SHP77 treated with DMSO at 0.1 percent for 48 hours (cell line): ENCODE results near the gene PPP6R1.

ENCODE experiments used
- DNase-seq: peaks from one replicate; lab custom pipeline; 2025; lab: John Stamatoyannopoulos, UW

Gene PPP6R1

GRCh38 chr19:55258828-55259539 lies at the start of gene PPP6R1:
Gene PPP6R1, minus strand, starts transcription at chr19:55259017. Its CDS starts 11,914 bp downstream, at chr19:55247103.
- peak; percentile 96 for DNase-seq

- DNase-seq, result no peak
Observed at GRCh38 chr19:55308281-55308680, 49.5 kb upstream of the PPP6R1 start.

- DNase-seq, result no peak
Observed at GRCh38 chr19:55306712-55307111, 47.9 kb upstream of the PPP6R1 start.

GRCh38 chr19:55305983-55306562 lies 47.3 kb upstream of the PPP6R1 start:
- DNase-seq, result no peak

GRCh38 chr19:55305491-55305890 lies 46.7 kb upstream of the PPP6R1 start:
- no peak for DNase-seq

- DNase-seq, result no peak
Observed at GRCh38 chr19:55304980-55305379, 46.2 kb upstream of the PPP6R1 start.

- no peak for DNase-seq
Observed at GRCh38 chr19:55304279-55304978, 45.6 kb upstream of the PPP6R1 start.

- no peak for DNase-seq
Observed at GRCh38 chr19:55303477-55303876, 44.7 kb upstream of the PPP6R1 start.

- no peak for DNase-seq
Observed at GRCh38 chr19:55302318-55302703, 43.5 kb upstream of the PPP6R1 start.

- DNase-seq, result peak; percentile 44
Observed at GRCh38 chr19:55301459-55302317, 42.9 kb upstream of the PPP6R1 start.

- no peak for DNase-seq
Observed at GRCh38 chr19:55300886-55301458, 42.2 kb upstream of the PPP6R1 start.

GRCh38 chr19:55299991-55300390 lies 41.2 kb upstream of the PPP6R1 start:
- DNase-seq, result no peak

GRCh38 chr19:55297267-55297666 lies 38.5 kb upstream of the PPP6R1 start:
- DNase-seq, result no peak

GRCh38 chr19:55289117-55289796 lies 30.4 kb upstream of the PPP6R1 start:
- DNase-seq, result no peak

- DNase-seq, result no peak
Observed at GRCh38 chr19:55287361-55288079, 28.7 kb upstream of the PPP6R1 start.

- DNase-seq, result no peak
Observed at GRCh38 chr19:55285229-55285890, 26.5 kb upstream of the PPP6R1 start.

- no peak for DNase-seq
Observed at GRCh38 chr19:55284405-55285058, 25.7 kb upstream of the PPP6R1 start.

GRCh38 chr19:55283548-55284377 lies 24.9 kb upstream of the PPP6R1 start, which contains the start of gene BRSK1:
Gene BRSK1, plus strand, starts transcription at chr19:55283997. Its CDS starts 446 bp downstream, at chr19:55284443.
- DNase-seq, result no peak
